Nephron progenitor cell (in vitro differentiated cells): ENCODE measurements around the gene BIK.

Source experiments
- DNase-seq: peaks from one replicate; pipeline ENCODE4 v3.0.0; 2021
- H3K27ac Mint-ChIP-seq: 2 replicates; pipeline ENCODE4 v1.8.0; 2021; ENCODE audit warnings: mild to moderate bottlenecking, moderate library complexity, mixed read lengths
- H3K27me3 Mint-ChIP-seq: 2 replicates; pipeline ENCODE4 v1.8.0; 2021; ENCODE audit warnings: mild to moderate bottlenecking, low read depth, mixed read lengths; ENCODE audit not compliant: poor library complexity
- H3K36me3 Mint-ChIP-seq: 2 replicates; pipeline ENCODE4 v1.8.0; 2021; ENCODE audit warnings: low read depth, mixed read lengths
- H3K4me1 Mint-ChIP-seq: 2 replicates; pipeline ENCODE4 v1.8.0; 2021; ENCODE audit warnings: mixed read lengths
- H3K4me3 Mint-ChIP-seq: 2 replicates; pipeline ENCODE4 v1.8.0; 2021; ENCODE audit warnings: mild to moderate bottlenecking, moderate library complexity, mixed read lengths
- H3K9me3 Mint-ChIP-seq: 2 replicates; pipeline ENCODE4 v1.8.0; 2021; ENCODE audit warnings: mild to moderate bottlenecking, moderate library complexity, mixed read lengths
- CTCF ChIP-seq: fragments of 200-600 bp; sonication (generic); IDR thresholded peaks from 2 replicates; pipeline ENCODE4 v1.5.0; 2021; ENCODE audit warnings: antibody characterized with exemption

The BIK gene

GRCh38 chr22:43106302-43106701, 4.2 kb upstream of the BIK start:
- DNase-seq: no peak
- Mint-ChIP-seq H3K4me3 (no peak overlapping the region), H3K4me1 (peaks cover 36% of the 10 kb centered on the region), H3K27ac (no peak overlapping the region), H3K9me3 (no peaks in the 10 kb centered on the region), H3K27me3 (peaks cover 54% of the 10 kb centered on the region), H3K36me3 (no peaks in the 10 kb centered on the region)
- TF ChIP-seq CTCF: no peak

GRCh38 chr22:43109511-43109910, 1.0 kb upstream of the BIK start:
- no peak for TF ChIP-seq CTCF
- no peak for DNase-seq
- H3K36me3 Mint-ChIP-seq: no peaks in the 10 kb centered on the region

GRCh38 chr22:43109921-43110443, 568 bp upstream of the BIK start:
- Mint-ChIP-seq H3K27ac (no peak overlapping the region), H3K9me3 (no peaks in the 10 kb centered on the region), H3K4me1 (peaks cover 16% of the 10 kb centered on the region), H3K36me3 (no peaks in the 10 kb centered on the region), H3K27me3 (peaks cover 90% of the 10 kb centered on the region), H3K4me3 (peak overlapping the region; percentile 82)
- peak; percentile 51 for DNase-seq
- TF ChIP-seq CTCF: no peak

More at GRCh38 chr22:43109511-43109910, 1.0 kb upstream of the BIK start:
- H3K27ac Mint-ChIP-seq: no peak overlapping the region
- H3K9me3 Mint-ChIP-seq: no peaks in the 10 kb centered on the region
- H3K4me3 Mint-ChIP-seq: peak overlapping the region; percentile 54
- H3K27me3 Mint-ChIP-seq: peaks cover 86% of the 10 kb centered on the region
- peaks cover 20% of the 10 kb centered on the region for H3K4me1 Mint-ChIP-seq

- DNase-seq: peak; percentile 26
- peak overlapping the region; percentile 77 for H3K4me3 Mint-ChIP-seq
- H3K27me3 Mint-ChIP-seq: peaks cover 96% of the 10 kb centered on the region
- no peaks in the 10 kb centered on the region for H3K9me3 Mint-ChIP-seq
- TF ChIP-seq CTCF: no peak
- no peak overlapping the region for H3K27ac Mint-ChIP-seq
- H3K4me1 Mint-ChIP-seq: peaks cover 13% of the 10 kb centered on the region
- no peaks in the 10 kb centered on the region for H3K36me3 Mint-ChIP-seq
These were observed 525 bp downstream of the BIK start for GRCh38 chr22:43110927-43111623.

GRCh38 chr22:43113526-43114251, 3.1 kb downstream of the BIK start:
- no peak for TF ChIP-seq CTCF
- Mint-ChIP-seq H3K27ac (no peak overlapping the region), H3K9me3 (no peaks in the 10 kb centered on the region), H3K4me3 (no peak overlapping the region), H3K36me3 (no peaks in the 10 kb centered on the region), H3K4me1 (peaks cover 22% of the 10 kb centered on the region), H3K27me3 (peaks cover 78% of the 10 kb centered on the region)
- DNase-seq: no peak
